ENCODE data around the gene UBL4B. TPM values are rescaled to one million over a fixed set of nuclear protein-coding genes. Genes with fewer than 3 reads are reported as not detected.

Gene UBL4B
- polyA plus RNA-seq, 1 donor (not counting 4 experiments of a cell fraction or from before 2014, with no cell fraction given) = not detected

GRCh38 chr1:110112656-110113055, 413 bp downstream of the UBL4B start:
- H3K36me3 ChIP-seq (ENCODE audit: control insufficient read depth in 2 of 2, extremely low read depth in 1 of 2, insufficient read depth in 2 of 2, low read length in 2 of 2) = no peaks in the 10 kb centered on the region
- no peaks in the 10 kb centered on the region for H4K20me1 ChIP-seq (ENCODE audit: control insufficient read depth, extremely low read depth, insufficient read depth, low read length)
- dilution Hi-C loops (cut with MboI; ENCODE audit: extremely low pct_ligation_motif_present, low sequenced_read_pairs) = no loop called here
- TF ChIP-seq EZH2 (IDR thresholded peaks at IDR 0.05; ENCODE audit: low read length) = no peak
- no peak for TF ChIP-seq CTCF (optimal IDR thresholded peaks at IDR 0.05 in 1 of 3, IDR thresholded peaks at IDR 0.05 in 1 of 3, conservative IDR thresholded peaks at IDR 0.05 in 1 of 3; ENCODE audit: extremely low read depth in 1 of 3, insufficient read depth in 2 of 3, low read length in 3 of 3)
- no peaks in the 10 kb centered on the region for H3K9me1 ChIP-seq (ENCODE audit: control insufficient read depth, extremely low read depth, insufficient read depth, low read length)
- no peak overlapping the region for H3K27ac ChIP-seq (ENCODE audit: control insufficient read depth, insufficient read depth, low read length)
- H3K4me3 ChIP-seq (ENCODE audit: control insufficient read depth in 2 of 3, extremely low read depth in 1 of 3, insufficient read depth in 2 of 3, low read depth in 1 of 3, low read length in 3 of 3) = no peak overlapping the region
- H3K79me2 ChIP-seq (ENCODE audit: control insufficient read depth, insufficient read depth, low read length) = no peaks in the 10 kb centered on the region
- no peaks in the 10 kb centered on the region for H3K9me3 ChIP-seq (ENCODE audit: control insufficient read depth, low read depth, low read length)
- DNase-seq (ENCODE audit: low read depth, low spot score) (no peak), FAIRE-seq (no peak)
- peaks cover 36% of the 10 kb centered on the region for H3K27me3 ChIP-seq (ENCODE audit: control insufficient read depth, extremely low read depth, insufficient read depth, low read length)
- H3K9ac ChIP-seq (ENCODE audit: control insufficient read depth, extremely low read depth, insufficient read depth, low read length) = no peak overlapping the region
- H3K4me1 ChIP-seq (ENCODE audit: control insufficient read depth, extremely low read depth, insufficient read depth, low read length) = no peaks in the 10 kb centered on the region
- no peak overlapping the region for H2AFZ ChIP-seq (ENCODE audit: control insufficient read depth, low read length)
- no peak overlapping the region for H3K4me2 ChIP-seq (ENCODE audit: control insufficient read depth, extremely low read depth, insufficient read depth, low read depth, low read length)

GRCh38 chr1:110113551-110113950, 1.3 kb downstream of the UBL4B start:
- TF ChIP-seq EZH2 (IDR thresholded peaks at IDR 0.05; ENCODE audit: low read length) = no peak
- TF ChIP-seq CTCF (optimal IDR thresholded peaks at IDR 0.05 in 1 of 3, IDR thresholded peaks at IDR 0.05 in 1 of 3, conservative IDR thresholded peaks at IDR 0.05 in 1 of 3; ENCODE audit: extremely low read depth in 1 of 3, insufficient read depth in 2 of 3, low read length in 3 of 3) = no peak
- dilution Hi-C loops (cut with MboI; ENCODE audit: extremely low pct_ligation_motif_present, low sequenced_read_pairs) = no loop called here
- H3K9ac ChIP-seq (ENCODE audit: control insufficient read depth, extremely low read depth, insufficient read depth, low read length) = no peak overlapping the region
- H3K4me1 ChIP-seq (ENCODE audit: control insufficient read depth, extremely low read depth, insufficient read depth, low read length) = no peaks in the 10 kb centered on the region
- no peaks in the 10 kb centered on the region for H4K20me1 ChIP-seq (ENCODE audit: control insufficient read depth, extremely low read depth, insufficient read depth, low read length)
- H3K27me3 ChIP-seq (ENCODE audit: control insufficient read depth, extremely low read depth, insufficient read depth, low read length) = peaks cover 36% of the 10 kb centered on the region
- H3K27ac ChIP-seq (ENCODE audit: control insufficient read depth, insufficient read depth, low read length) = no peak overlapping the region
- no peak overlapping the region for H2AFZ ChIP-seq (ENCODE audit: control insufficient read depth, low read length)
- DNase-seq (ENCODE audit: low read depth, low spot score) (no peak), FAIRE-seq (no peak)
- no peaks in the 10 kb centered on the region for H3K79me2 ChIP-seq (ENCODE audit: control insufficient read depth, insufficient read depth, low read length)
- no peaks in the 10 kb centered on the region for H3K9me1 ChIP-seq (ENCODE audit: control insufficient read depth, extremely low read depth, insufficient read depth, low read length)
- H3K4me3 ChIP-seq (ENCODE audit: control insufficient read depth in 2 of 3, extremely low read depth in 1 of 3, insufficient read depth in 2 of 3, low read depth in 1 of 3, low read length in 3 of 3) = no peak overlapping the region
- no peaks in the 10 kb centered on the region for H3K36me3 ChIP-seq (ENCODE audit: control insufficient read depth in 2 of 2, extremely low read depth in 1 of 2, insufficient read depth in 2 of 2, low read length in 2 of 2)
- H3K4me2 ChIP-seq (ENCODE audit: control insufficient read depth, extremely low read depth, insufficient read depth, low read depth, low read length) = no peak overlapping the region
- no peaks in the 10 kb centered on the region for H3K9me3 ChIP-seq (ENCODE audit: control insufficient read depth, low read depth, low read length)

Data from keratinocyte (primary cell).